Stromal cell of bone marrow (primary cell): ENCODE measurements around the gene TBC1D16.
"Not testable (repeated sequence)": the region's sequence is repeated elsewhere in the genome, so short reads cannot be mapped to it uniquely, and the experiment has no call there.

ENCODE experiments used
- DNase-seq: peaks from one replicate; pipeline ENCODE4 v3.0.0-alpha.2; 2012; ENCODE audit warnings: low read depth

TBC1D16 gene

DNA sequence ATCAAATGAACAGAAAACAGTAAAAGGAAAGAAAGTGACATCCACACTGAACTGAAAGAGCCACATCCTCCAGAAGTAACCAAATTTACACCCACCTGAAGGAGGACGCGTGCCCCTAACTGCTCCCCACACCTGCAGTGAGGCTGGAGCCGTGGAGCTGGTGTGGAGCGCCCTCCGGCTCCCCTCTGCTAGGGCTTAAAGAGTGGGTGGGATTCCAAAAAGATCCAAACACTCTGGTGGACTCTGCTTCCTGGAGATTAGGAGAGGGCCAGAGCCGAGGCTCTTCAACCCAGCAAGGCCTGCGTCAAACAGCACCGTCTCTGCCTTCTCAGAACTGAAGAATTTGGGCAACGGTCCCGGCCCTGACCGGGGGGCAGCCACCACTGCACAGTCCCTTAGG lies 16.0 kb upstream of the TBC1D16 start:
- DNase-seq = no peak

DNA sequence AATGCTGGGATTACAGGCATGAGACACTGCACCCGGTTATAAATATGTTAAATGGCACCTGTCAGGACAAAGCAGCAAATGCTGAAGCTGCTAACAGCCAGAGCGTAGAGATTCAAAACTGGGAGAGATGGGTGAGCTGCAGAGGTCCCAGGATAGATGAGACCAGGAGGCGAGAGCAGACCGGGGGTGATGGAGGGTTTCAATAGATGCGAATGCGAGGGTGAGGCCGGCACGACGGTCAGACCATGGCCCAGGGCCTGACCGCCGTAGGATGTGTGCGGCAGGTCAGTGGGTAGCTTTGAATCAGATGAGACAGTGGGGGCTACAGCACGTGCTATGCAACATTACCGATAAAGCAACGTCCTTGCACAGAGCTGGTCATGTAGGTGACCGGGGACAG lies 15.0 kb upstream of the TBC1D16 start:
- DNase-seq = no peak

DNA sequence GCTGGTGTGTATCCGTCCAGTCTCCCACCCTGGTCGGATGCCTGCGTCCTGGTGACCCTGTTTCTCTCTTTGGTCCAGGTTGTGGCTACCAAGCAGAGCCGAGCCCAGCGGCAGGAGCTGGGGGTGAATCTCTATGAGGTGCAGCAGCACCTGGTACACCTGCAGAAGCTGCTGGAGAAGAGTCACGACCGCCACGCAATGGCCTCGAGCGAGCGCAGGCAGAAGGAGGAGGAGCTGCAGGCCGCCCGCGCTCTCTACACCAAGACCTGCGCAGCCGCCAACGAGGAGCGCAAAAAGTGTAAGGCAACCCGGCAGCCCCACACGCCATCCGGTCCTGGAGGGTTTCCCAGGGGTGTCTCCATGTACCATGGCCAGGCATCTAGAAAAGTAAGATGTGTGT lies 14.3 kb upstream of the TBC1D16 start:
- DNase-seq = no peak

DNA sequence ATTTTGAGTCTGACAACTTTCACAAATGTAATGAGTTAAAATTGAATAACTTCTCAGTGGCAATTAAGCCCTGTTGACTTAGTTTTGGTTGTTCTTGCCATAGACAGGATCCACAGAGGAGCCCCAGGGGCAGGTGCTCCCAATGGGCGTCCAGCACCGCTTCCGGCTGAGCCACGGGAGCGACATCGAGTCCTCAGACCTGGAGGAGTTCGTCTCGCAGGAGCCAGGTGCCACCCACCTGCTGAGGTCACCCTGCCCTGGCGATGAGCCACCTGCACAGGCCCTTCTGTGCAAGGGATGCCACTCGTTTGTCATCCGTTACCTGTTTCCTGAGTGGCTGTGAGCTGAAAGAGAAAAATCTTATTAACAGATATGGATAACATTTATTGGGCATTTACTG lies 11.5 kb upstream of the TBC1D16 start:
- no peak for DNase-seq

DNA sequence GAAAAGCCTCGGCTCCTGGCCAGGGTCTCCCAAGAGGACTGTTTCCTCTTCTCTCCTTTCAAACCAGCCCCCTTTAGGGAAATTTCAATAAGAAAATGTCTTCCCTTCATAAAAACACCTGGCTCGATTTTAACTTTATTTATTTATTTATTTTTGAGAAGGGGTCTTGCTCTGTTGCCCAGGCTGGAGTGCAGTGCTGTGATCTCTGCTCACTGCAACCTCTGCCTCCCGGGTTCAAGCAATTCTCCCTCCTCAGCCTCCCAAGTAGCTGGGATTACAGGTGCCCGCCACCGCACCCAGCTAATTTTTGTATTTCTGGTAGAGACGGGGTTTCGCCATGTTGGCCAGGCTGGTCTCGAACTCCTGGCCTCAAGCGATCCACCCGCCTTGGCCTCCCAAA lies 11.0 kb upstream of the TBC1D16 start:
- DNase-seq = not testable (repeated sequence)

DNA sequence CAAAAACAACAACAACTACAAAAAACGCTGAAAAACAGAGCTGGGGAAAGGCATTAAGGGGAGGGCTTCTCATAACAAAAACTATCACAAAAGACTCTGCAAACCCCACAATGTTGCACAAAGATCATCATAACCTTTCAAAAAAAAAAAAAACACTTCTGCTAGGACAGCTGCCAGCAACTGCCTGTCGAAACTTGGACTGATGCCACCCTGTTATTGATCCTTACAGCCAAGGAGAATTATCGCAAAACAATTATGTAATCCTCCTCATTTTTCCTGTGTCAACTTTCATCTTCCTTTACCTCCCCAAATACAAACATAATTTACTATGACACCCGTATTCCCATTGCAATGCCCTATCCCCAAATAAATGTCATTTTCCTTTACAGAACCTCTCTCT lies 10.0 kb upstream of the TBC1D16 start:
- DNase-seq = no peak

DNA sequence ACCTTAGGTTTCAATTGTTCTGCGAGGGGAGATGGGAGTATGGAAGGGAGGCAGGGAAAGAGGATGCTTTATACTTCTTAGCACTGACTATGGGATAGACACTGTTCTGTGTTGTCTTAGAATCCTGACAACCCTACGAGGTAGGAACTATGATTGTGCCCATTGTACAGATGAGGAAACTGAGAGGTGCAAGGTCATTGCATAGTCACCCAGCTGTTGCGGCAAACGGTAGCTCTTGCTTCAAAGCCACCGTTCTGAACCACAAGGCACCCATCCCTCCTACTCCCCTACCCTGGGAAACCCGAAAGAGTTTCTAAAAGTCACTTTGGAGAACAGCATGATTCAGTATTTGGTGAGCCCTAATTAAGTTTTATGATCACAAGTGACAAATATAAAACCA lies 8.3 kb upstream of the TBC1D16 start:
- DNase-seq = no peak

DNA sequence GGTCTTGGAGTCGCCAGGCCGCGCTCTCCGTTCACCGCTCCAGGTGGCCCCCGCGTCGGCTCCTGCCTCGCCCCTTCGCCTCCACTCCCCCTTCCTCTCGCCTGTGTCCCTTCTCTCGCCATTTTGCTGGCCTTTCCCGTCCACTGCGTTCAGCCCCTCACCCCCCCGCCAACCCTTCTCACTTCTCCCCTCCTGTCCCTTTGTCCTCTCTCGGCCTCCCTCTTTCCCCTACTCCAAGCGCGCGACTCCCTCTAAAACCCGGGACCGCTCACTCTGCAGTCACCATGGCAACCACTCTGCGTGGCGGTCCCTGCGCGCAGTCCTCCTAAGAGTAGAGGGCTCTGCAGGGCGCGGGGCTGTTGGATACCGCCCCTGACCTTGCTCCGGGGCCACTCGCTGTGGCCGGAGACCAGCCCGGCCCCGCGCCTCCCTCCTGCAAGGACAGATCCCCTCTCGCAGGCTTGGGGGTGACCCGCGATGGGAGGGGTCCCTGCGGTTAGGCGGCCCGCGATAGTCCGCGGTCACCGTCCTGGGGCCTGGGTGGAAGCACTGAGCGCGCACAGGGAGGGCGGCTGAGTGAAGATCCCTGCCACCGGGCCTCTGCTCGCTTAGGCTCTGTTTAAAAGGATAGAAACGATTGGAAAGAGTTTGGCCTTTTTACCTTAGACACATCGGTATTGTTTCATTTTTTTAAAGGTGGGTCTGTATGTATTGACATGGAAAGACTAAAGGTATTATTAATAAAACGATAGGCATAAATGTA lies 1.2 kb upstream of the TBC1D16 start:
- DNase-seq = no peak

DNA sequence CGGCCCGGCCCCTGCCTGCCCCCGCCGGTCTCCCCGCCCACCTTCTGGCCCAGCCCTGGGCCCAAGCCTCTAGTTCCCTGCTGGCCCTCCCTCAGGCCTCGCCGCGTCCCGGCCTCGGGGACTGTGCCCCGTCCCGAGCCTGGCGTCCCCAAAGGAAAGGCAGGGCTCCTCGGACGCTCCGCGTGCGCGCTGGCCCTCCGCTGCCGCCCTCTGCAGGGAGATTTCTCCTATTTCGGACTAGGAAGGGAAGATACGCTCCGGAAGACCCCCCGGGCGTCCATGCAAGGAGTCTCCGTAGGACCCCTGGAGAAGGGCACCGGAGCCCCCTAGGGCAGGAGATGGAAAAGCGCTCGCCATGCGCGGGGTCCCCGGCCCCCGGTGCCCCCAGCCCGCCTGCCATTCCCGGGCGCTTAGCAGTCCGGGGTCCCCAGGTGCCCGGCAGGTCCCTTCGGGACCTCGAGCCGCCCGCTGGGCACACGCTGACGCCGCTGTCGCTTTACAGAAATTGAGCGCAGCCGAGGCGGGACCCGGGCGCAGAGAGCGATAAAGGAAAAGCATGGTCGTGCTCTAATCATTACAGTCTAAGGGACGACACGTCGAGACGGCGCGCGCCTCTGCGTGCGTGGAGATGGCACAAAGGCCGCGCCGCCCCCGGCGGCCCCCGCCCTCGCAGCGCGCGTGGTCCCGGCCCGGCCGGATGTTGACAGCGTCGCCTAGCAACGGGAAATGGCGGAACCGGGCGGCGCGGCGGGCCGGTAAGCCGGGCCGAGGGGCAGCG lies 454 bp upstream of the TBC1D16 start, which contains the start of gene CCDC40:
Gene CCDC40 (plus strand): TSS at position 706 of the 778 bp plus-strand sequence. CDS start 21 bp downstream, at position 727.
- DNase-seq = peak; percentile 62

DNA sequence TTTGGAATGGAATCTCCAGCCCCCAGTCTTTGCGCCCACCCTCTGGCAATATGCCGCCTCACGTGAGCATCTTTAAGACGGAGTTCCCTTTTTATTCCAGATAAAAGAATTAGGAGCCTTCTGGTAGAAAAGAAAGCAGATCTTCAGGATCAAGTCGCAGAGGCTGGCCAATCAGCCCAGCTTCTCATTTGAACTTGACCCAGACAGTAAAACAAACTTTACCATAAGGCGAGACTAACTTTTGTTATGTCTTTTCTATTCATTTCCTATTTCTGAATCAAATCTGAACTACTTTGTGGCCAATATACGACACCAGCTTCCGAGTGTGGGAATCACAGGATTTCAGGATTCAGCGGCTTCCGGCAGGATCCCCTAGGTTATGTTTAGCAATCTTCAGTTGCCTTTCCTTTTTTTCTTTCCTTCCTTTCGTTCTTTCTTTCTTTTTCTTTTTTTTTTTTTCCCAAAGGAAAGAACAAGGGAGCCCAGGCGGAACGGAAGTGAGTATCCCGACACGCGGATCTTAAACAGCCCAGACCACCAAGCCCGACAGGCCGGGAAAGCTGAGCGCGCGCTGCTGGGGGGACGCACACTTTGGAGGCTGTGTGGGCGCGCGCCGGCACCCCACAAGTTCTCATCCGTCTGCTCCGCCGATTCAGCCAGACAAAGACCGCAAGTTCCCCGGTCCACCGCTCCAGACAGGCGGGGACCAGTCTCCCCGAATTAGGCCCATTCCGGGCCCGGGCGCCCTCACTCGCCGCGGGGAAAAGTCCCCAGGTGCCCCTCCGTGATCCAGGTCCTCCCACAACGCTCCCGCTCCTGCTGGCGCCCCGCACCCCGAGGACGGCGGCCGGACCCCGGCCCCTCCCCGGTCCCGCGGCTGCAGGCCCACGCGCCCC lies 633 bp downstream of the TBC1D16 start:
- DNase-seq = no peak

DNA sequence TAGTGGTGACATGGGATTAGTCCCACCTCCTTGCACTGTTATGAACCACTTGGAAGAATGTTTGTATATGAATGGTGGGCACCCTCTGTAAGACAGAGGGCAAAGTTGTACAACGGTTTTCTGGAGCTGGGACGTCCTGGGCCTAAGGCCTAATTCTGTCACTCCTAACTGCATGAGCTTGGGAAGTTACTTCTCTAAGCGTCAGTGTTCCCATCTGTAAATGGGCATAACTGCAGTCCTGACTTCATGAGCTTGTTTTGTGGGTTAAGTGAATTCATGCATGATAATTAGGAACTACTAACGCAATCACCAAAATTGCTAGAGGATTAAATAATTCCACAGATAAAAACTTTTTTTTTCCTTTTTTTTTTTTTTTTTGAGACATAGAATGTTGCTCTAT lies 1.8 kb downstream of the TBC1D16 start:
- no peak for DNase-seq

DNA sequence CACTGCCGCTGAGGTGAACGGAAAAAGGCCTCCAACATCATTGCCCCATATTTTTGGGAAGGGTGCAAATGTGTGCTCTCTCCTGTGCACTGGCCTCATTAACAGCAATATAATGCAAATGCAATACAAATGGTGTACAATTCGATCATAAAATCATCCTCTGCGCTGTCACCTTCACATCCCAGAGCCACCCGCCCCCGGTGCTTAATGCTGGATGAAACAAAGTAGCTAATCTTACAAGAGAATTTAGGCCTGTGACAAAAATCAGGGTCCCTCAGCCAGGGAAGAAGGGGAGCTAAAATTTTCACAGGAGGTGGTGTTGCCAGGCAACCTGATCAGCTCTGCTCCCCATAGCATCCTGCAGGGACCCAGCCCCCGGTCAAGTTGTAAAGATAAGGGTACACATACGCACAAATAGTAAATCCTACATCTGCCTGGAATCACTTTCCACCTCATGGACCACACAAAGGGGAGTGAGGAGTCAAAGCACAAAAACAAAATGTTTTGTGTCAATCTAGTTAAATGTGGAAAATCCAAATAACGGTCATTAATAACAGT lies 3.0 kb downstream of the TBC1D16 start:
- DNase-seq = no peak

DNA sequence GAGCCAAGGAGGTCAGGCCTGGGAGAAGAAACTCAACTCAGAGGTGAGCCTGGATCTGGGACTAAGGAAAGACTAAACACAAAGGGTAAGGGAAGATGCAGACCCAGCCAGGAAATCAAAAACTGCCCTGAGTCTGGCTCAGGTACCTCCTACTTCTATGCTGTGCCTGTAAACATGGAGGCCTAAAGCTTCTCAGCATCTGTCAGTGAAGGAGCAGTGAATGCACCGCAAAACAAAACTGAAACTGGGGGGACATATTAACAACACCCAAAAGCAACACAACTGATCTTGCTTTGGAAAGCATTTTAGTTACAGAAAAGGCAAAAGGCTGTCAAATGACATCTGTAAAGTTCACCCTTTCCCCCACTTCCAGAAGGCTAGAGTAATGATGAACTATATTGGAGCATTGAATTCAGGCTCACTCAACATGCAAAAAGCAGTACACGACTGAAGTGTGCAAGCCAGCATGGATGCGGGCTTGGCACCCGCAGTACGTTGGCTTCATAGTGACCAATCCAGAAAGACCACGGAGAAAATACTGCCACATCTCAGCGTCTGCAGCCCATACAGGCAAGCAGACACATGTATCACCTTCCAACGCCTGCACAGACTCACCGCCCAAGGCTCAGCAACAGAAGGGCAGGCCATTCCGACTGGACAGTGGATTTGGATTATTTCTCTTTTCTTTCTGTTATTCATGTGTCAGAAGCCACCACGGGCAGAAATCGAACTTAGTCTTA lies 3.8 kb downstream of the TBC1D16 start:
- DNase-seq = no peak

DNA sequence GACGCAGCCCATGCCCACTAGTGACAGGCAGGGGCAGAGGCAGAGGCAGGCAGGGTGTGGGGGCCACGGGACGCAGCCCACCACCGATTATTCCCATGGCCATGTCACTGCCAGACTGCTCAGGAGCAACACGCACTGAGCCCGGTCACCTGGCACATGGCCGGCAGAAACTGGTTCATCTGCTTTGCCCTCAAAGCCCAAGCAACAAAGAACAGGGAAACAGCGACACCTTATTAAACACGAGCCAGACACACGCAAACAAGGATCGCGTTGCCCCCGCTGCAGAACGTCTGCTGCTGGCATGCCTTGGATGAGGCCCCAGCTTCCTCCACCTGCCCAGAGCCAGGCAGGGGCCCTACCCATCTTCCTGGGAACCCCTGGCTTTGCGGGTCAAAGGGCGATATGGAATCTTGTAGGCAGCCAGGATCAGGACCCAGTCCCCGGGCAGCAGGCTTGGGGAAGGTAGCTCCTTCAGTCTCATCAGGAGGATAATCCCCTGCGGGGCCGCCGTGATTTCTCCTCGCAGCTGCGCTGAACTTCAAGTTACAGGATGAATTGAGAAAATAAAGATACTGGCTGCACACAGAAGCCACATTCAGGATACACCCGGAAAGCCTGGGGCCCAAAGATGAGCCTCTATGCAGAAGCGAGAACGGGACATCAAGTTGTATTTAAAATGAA lies 4.8 kb downstream of the TBC1D16 start:
- DNase-seq = no peak

DNA sequence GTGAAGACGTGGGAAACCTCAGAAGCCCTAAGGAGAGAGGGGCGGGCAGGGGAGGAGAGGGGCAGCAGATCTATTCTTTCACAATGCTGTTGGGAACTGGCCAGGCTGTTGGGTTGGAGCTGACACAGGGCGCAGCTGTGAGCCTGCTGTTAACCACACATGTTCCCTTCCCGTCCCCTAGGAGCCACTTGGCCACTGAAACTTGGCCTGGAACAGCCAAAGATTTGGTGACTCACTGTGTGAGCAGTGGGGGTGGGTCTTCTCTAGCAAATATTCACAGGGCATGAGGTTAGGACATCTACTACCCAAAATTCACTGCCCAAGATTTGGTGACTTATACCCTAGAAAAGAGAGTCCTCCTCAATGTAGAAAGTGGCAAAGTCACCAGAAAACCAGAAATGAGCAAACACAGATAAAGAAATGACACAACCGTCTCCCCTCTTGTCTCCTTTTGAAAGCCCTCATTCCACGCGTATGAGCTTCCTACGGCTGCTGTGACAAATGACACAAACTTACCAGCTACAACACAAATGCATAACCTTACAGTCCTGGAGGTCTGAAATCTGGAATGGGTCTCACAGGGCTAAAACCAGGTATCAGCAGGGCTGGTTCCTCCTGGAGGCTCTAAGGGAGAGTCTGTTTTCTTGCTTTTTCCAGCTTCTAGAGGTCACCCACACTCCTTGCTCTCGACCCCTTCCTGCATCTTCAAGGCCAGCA lies 6.3 kb downstream of the TBC1D16 start:
- DNase-seq = peak; percentile 84

DNA sequence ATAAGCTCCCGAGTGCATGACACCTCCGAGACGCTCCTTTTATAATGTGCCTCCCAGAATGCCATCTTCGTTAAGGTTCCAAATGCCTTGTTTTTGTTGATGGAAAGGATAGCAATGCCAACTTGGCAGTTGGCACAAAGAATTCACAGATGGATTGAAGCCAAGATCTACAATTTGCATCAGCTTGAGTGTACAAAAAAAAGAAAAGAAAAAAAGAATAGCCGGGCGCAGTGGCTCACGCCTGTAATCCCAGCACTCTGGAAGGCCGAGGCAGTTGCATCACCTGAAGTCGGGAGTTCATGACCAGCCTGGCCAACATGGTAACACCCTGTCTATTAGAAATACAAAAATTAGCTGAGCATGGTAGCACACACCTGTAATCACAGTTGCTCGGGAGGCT lies 7.6 kb downstream of the TBC1D16 start:
- no peak for DNase-seq

DNA sequence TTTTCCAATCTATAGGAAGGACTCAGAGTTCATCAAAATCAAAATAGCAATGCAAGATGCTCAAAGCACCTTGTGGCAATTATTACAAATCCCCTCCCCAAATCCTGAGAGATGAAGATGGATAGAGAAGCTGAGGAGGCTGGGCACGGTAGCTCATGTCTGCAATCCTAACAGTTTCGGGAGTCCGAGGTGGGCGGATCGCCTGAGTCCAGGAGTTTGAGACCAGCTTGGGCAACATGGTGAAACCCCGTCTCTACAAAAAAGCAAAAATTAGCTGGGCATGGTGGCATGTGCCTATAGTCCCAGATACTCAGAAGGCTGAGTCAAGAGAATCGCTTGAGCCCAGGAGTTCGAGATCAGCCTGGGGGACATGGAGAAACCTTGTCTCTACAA lies 8.6 kb downstream of the TBC1D16 start:
- no peak for DNase-seq

DNA sequence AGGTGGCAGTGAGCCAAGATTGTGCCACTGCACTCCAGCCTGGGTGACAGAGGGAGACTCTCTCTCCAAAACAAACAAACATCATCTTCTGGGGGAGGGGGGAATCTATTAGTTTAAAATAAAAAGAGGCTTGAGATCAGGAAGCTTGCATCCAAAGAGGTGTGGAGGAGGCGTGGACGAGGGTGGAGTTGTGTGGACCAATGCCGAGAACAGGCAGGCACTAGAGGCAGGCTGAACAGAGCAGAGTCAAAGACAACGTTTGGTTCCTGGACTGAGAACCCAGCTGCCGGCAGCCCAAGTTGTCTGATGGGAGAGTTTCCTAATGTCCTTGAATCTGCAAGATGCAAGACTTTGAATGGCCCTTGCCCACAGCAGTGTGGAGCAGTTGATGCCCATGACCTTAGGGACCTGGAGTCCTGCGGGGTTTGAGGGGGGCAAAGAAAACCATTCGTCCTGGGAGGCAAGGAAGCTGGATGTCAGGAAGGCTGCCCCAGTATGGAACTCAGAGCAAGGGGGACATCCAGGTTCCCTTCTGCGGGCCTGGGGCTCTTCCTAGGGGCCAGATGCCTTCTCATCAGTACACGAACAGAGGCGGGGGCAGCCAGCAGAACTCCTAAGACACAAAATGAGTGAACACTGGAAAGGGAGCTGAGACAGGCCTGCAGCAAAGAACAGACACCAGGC lies 9.2 kb downstream of the TBC1D16 start:
- DNase-seq = no peak

DNA sequence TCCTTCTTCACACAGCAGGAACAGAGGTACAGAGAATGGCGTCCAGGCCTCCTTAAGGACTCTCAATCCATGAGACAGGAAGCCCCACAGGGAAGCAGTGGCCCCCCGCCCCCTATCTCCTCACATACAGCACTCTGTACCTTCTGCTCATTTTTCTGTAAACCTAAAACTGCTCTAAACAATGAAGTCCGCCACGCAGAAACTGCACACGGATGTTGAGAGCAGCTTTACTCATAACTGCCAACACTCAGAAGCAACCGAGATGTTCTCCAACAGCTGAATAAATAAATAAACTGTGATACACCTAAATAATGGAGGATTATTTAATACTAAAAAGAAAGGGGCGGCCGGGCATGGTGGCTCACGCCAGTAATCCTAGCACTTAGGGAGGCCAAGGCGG lies 9.9 kb downstream of the TBC1D16 start:
- no peak for DNase-seq

DNA sequence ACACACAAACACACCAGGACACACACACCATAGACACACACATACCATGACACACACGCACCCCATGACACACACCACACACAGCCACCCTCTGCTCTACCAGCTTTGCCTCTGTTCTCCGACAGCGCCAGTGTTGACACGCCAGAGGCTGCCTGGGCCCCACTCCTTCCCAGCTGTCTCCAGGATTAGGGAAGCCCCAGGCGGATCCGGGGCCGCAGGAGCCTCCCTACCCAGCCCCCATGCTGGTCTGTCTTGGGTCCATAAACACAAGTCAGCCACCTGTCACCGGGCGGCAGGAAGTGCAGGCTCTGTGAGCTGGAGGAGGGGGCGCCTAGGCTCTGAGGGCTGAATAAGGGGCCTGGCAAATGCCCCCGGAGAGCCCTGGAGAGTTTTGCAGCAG lies 10.5 kb downstream of the TBC1D16 start:
- no peak for DNase-seq
